Activated naive CD4-positive, alpha-beta T cell treated with anti-CD3 and anti-CD28 coated beads, Interleukin-2, amount 10 ng/mL, durations not matched to agents 7 days and 5 days (primary cell): ENCODE measurements around the gene RRBP1.
"Not testable (repeated sequence)": the region's sequence is repeated elsewhere in the genome, so short reads cannot be mapped to it uniquely, and the experiment has no call there.

Experiments
- CTCF ChIA-PET: fragments of 350-600 bp; sonication (Branson Sonifier 250); formaldehyde crosslinking; loops from one replicate; lab custom pipeline; 2021; ENCODE audit warnings: antibody characterized with exemption; lab: Charles Lee
- DNase-seq: peaks from one replicate; pipeline ENCODE4 v3.0.0-alpha.2; 2020
- H3K27ac Mint-ChIP-seq: one replicate; pipeline ENCODE4 v1.8.0; 2021; ENCODE audit warnings: mild to moderate bottlenecking, moderate library complexity, mixed read lengths
- H3K27me3 Mint-ChIP-seq: one replicate; pipeline ENCODE4 v1.8.0; 2021; ENCODE audit warnings: mild to moderate bottlenecking, mixed read lengths
- H3K36me3 Mint-ChIP-seq: one replicate; pipeline ENCODE4 v1.8.0; 2021; ENCODE audit warnings: mixed read lengths
- H3K4me1 Mint-ChIP-seq: one replicate; pipeline ENCODE4 v1.8.0; 2021; ENCODE audit warnings: mixed read lengths
- H3K4me3 Mint-ChIP-seq: one replicate; pipeline ENCODE4 v1.8.0; 2021; ENCODE audit warnings: mild to moderate bottlenecking, moderate library complexity, mixed read lengths
- H3K9me3 Mint-ChIP-seq: one replicate; pipeline ENCODE4 v1.8.0; 2021; ENCODE audit warnings: mixed read lengths

The RRBP1 gene

DNA sequence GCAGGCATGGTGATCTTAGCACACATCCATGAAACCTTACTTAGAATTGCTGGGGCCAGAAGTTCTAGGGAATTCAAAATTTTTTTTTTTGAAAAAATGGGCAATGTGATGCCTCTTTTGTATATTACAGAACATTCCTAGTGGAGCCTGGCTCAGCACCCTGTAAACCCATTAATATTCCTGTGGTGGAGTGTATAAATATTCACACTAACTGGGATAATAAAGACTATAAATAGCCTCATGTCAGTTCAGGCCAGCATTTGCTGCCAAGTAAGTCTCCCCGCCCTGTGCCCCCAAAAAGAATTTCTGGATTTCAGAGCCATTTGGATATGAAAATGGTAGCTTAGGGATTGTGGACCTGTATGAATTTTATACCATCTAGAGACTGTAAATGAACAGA, 32.6 kb upstream of the RRBP1 start:
- no peaks in the 10 kb centered on the region for H3K9me3 Mint-ChIP-seq
- no peak for DNase-seq
- CTCF ChIA-PET = interaction anchor here (1.4 kb wide), 1 partner anchor 183 kb away, joined by 3 read pairs; no protein-coding TSS in a partner anchor
- no peak overlapping the region for H3K4me3 Mint-ChIP-seq
- H3K27me3 Mint-ChIP-seq = peaks cover 16% of the 10 kb centered on the region
- no peak overlapping the region for H3K27ac Mint-ChIP-seq
- no peaks in the 10 kb centered on the region for H3K4me1 Mint-ChIP-seq
- no peaks in the 10 kb centered on the region for H3K36me3 Mint-ChIP-seq

DNA sequence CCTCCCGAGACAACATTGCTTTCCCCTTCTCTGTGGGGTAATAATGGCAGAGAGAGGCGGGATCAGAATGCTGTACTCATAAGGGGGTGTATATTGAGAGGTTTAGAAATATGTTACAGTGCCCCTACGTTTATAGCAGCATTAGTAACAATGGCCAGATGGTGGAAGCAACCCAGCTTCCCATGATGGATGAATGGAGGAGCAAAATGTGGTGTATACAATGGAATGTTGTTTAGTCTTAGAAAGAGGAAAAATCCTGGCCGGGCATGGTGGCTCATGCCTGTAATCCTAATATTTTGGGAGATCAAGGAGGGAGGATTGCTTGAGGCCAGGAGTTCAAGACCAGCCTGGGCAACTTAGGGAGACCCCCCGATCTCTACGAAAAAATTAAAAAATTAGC, 30.7 kb upstream of the RRBP1 start:
- Mint-ChIP-seq H3K4me3 (no peak overlapping the region), H3K27ac (no peak overlapping the region), H3K9me3 (no peaks in the 10 kb centered on the region), H3K27me3 (peaks cover 10% of the 10 kb centered on the region), H3K36me3 (no peaks in the 10 kb centered on the region), H3K4me1 (no peaks in the 10 kb centered on the region)
- CTCF ChIA-PET = no interaction called here
- no peak for DNase-seq

DNA sequence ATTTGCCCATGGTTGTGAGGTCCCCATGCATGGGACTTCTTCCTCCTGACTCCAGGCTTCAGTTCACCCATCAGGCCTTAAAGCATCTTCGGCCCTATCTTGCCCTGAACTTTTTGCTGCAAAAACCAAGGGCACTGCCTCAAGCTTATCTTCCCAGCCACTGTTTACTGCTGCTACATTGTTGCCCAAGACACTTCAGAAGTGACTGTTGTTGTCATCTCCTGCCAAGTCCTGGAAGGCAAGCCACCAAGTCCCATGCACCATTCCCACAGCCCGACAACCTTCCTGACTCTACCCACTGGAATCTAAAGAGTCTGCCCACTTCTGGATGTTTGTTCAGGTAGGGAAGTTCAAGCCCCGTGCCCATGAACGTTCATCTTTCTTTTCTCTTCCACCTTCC, 30.2 kb upstream of the RRBP1 start:
- no peak for DNase-seq
- H3K27ac Mint-ChIP-seq = no peak overlapping the region
- peaks cover 10% of the 10 kb centered on the region for H3K27me3 Mint-ChIP-seq
- H3K4me1 Mint-ChIP-seq = no peaks in the 10 kb centered on the region
- H3K9me3 Mint-ChIP-seq = no peaks in the 10 kb centered on the region
- H3K36me3 Mint-ChIP-seq = no peaks in the 10 kb centered on the region
- no peak overlapping the region for H3K4me3 Mint-ChIP-seq
- CTCF ChIA-PET = no interaction called here

DNA sequence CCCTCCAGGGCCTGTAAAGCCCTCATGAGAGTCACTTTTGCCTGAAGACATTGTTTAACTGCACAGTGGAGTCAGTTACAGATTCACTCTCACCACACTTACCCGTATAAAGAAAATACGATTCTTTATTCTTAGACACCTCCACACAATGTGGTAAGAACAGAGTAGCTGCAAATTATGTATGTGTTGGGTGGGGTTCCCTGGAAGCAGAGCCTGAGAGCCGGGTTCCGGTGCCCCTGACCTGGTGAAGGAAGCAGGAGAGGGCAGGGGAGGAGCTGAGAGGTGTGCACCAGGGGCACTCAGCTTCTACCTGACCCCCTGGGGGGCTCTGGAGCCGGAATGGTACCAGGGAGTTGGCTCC, 29.2 kb upstream of the RRBP1 start:
- CTCF ChIA-PET = no interaction called here
- H3K4me3 Mint-ChIP-seq = no peak overlapping the region
- H3K27me3 Mint-ChIP-seq = peaks cover under 1% of the 10 kb centered on the region
- no peak overlapping the region for H3K27ac Mint-ChIP-seq
- no peaks in the 10 kb centered on the region for H3K4me1 Mint-ChIP-seq
- DNase-seq = no peak
- H3K9me3 Mint-ChIP-seq = no peaks in the 10 kb centered on the region
- no peaks in the 10 kb centered on the region for H3K36me3 Mint-ChIP-seq

DNA sequence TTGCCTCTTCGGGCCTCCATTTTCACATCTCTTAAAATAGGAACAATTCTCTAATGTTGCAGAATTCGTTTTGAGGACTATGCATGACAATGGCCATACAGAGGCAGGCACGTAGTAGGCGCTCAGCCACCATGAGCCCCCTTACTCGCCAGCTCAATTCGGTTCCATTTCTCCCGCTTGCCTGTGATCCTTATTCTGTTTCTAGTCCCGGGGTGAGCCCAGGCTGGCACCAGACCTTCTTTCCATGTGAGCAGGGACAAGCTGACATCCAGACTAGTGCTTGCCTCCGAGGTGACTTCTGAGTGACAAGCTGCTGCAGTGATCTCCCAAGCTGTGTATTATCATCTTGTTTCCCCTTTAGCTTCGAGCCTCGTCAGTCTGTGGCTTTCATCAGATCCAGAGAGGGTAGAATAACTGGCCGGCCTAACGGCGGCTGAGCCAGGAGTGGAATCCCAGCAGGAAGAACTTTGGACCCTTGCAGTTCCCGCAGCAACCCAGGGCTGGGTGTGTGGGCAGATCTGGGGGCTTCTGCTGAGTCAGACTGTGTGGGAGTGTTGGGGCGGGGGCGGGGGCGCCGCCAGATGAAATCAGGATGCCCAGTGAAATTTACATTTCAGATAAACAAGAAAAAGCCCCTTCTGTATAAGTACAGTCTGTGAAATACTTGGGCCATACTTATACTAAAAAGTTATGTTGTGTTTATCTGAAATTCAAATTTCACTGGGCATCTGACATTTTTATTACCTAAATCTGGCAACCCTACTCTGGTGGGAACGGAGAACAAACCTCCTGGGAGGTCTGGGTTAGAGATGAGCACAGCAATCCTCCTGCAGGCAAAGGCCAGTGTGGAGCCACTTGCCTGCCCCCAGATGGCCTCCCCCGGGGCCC, 28.6 kb upstream of the RRBP1 start:
- H3K27ac Mint-ChIP-seq = no peak overlapping the region
- CTCF ChIA-PET = interaction anchor here (1.2 kb wide), 1 partner anchor 207 kb away, joined by 3 read pairs; no protein-coding TSS in a partner anchor
- no peaks in the 10 kb centered on the region for H3K36me3 Mint-ChIP-seq
- no peaks in the 10 kb centered on the region for H3K4me1 Mint-ChIP-seq
- H3K27me3 Mint-ChIP-seq = no peaks in the 10 kb centered on the region
- no peak overlapping the region for H3K4me3 Mint-ChIP-seq
- no peak for DNase-seq
- no peaks in the 10 kb centered on the region for H3K9me3 Mint-ChIP-seq

DNA sequence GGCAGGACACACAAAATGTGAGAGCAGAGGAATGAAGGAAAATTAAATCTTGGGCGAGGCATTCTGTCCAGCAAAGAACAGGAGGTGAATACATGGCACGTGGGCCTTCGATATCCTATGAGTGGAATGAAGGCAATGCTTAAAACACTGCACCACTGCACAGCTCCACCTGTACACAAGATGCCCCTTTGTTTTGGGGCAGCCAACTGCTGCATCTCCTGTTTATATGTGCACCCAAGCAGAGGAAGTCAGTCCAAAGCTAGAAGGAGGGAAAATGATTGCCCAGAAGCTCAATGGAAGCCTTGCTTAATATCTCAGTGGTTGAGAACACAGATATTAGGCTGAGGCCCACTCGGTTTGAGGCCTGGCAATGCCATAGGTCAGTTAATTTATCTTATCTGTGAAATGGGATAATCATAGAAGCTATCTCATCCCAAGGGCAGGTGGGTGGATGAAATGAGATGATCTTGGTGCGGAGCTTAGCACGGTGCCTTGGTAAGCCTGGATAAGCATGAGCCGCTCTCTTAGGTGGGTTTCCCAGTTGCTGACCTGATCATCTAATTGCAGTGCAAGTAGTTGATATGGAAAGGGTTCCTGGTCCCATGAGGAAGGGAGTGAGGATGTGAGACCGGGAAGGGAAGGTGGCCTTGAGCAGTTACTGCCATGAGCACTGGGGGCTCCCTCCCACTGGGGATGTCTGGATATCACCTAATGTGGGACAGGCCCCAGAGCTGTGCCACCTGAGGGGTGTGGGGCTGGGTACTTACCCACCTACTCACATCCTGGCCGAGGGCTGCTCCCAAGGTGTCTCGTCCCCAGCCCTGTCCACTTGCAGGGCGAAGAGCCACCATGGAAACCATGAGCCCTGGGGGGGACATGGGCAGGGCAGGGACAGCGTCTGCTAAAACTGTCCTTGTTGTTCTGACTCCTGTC, 27.6 kb upstream of the RRBP1 start:
- Mint-ChIP-seq H3K36me3 (no peaks in the 10 kb centered on the region), H3K4me1 (no peaks in the 10 kb centered on the region), H3K4me3 (no peak overlapping the region), H3K27ac (no peak overlapping the region), H3K27me3 (no peaks in the 10 kb centered on the region), H3K9me3 (no peaks in the 10 kb centered on the region)
- DNase-seq = no peak
- CTCF ChIA-PET = interaction anchor here (1.2 kb wide), 1 partner anchor 206 kb away, joined by 3 read pairs; no protein-coding TSS in a partner anchor

DNA sequence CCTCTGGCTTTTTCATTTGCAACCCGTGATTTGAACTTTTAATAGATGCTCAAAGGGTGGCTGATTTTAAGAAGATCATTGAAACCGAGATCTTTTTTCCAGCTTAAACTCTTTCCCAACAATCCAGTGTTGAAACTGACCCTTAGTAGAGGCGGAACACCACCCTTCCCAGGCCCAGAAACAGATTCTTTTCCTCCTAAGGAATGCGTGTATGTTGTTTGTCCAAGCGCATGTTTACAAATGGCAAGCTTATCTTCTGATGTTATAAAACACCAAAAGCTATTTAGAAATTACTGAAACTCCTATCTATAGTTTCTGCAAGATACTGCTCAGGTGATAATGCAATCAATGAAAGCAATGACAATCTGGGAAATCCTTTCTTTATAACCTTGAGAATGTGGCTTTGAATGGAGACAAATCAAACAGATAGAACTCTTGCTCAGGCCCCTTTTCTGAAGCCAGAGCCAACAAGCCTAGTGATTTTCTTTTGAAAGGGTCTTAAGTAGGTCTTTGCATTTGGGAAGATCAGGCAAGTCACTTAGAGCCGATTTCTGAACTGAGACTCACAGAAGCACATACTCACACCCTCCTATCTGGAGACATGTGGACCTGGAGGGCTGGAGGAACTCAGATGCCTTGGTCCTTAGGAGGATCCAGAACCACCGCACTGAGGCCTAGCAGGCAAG, 26.8 kb upstream of the RRBP1 start:
- Mint-ChIP-seq H3K4me3 (no peak overlapping the region), H3K36me3 (no peaks in the 10 kb centered on the region), H3K27me3 (no peaks in the 10 kb centered on the region), H3K27ac (no peak overlapping the region), H3K4me1 (no peaks in the 10 kb centered on the region), H3K9me3 (no peaks in the 10 kb centered on the region)
- no peak for DNase-seq
- CTCF ChIA-PET = interaction anchor here (1.2 kb wide), 1 partner anchor 205 kb away, joined by 3 read pairs; no protein-coding TSS in a partner anchor

DNA sequence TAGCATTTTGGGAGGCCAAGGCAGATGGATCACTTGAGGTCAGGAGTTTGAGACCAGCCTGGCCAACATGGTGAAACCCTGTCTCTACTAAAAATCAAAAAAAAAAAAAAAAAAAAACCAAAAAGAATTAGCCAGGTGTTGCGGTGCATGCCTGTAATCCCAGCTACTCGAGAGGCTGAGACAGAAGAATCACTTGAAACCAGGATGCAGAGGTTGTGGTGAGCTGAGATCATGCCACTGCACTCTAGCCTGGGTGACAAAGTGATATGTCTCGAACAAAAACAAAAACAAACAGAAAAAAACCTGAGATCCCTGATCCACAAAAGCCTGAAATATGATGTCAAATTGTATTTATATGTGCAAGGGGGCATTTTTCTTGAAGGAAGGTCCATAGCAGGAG, 25.9 kb upstream of the RRBP1 start:
- H3K36me3 Mint-ChIP-seq, H3K9me3 Mint-ChIP-seq, H3K27me3 Mint-ChIP-seq, H3K4me1 Mint-ChIP-seq, DNase-seq, CTCF ChIA-PET, H3K27ac Mint-ChIP-seq, H3K4me3 Mint-ChIP-seq: not testable (repeated sequence)

DNA sequence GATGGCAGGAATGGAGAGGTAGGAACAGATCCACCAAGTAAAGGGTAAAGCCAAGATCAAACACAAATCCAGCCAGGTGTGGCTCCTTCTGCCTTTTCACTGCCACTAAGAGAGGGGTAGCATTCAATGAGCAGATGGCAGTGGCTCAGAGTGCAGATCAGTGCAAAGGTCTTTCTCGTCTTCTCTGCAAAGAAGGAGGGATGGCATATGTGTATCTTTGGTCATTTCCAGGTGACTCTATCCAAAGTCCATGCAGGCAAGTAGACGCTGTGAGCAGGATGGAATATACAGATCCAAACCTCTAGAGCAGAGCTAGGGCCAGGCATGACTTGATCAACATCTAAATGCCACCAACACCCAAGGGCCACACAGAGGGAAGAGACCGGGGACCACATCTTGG, 24.6 kb upstream of the RRBP1 start:
- Mint-ChIP-seq H3K36me3 (no peaks in the 10 kb centered on the region), H3K4me3 (no peak overlapping the region), H3K27me3 (peaks cover 4% of the 10 kb centered on the region), H3K9me3 (no peaks in the 10 kb centered on the region), H3K27ac (no peak overlapping the region), H3K4me1 (no peaks in the 10 kb centered on the region)
- CTCF ChIA-PET = no interaction called here
- DNase-seq = no peak

DNA sequence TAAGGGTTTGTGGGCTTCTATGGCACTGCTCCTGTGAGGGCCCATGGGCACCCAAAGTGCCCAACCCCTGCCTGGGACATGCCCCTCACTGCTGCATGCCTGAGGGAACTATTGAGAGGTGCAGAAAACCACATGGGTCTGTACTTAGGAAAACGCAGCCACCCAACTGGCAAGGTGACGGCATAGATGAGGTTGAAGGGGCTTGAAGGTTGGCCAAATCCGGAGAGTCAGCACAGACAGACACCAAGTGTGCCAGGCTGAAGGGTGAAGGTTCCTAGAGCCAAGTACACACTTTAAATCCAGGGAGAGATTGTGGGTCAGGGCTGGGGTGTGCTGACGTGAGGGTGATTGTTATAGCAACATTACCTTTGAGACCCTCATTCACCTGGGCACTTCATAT, 23.9 kb upstream of the RRBP1 start:
- H3K36me3 Mint-ChIP-seq = no peaks in the 10 kb centered on the region
- CTCF ChIA-PET = no interaction called here
- H3K4me3 Mint-ChIP-seq = no peak overlapping the region
- DNase-seq = no peak
- no peaks in the 10 kb centered on the region for H3K9me3 Mint-ChIP-seq
- H3K27ac Mint-ChIP-seq = no peak overlapping the region
- peaks cover 4% of the 10 kb centered on the region for H3K27me3 Mint-ChIP-seq
- no peaks in the 10 kb centered on the region for H3K4me1 Mint-ChIP-seq

DNA sequence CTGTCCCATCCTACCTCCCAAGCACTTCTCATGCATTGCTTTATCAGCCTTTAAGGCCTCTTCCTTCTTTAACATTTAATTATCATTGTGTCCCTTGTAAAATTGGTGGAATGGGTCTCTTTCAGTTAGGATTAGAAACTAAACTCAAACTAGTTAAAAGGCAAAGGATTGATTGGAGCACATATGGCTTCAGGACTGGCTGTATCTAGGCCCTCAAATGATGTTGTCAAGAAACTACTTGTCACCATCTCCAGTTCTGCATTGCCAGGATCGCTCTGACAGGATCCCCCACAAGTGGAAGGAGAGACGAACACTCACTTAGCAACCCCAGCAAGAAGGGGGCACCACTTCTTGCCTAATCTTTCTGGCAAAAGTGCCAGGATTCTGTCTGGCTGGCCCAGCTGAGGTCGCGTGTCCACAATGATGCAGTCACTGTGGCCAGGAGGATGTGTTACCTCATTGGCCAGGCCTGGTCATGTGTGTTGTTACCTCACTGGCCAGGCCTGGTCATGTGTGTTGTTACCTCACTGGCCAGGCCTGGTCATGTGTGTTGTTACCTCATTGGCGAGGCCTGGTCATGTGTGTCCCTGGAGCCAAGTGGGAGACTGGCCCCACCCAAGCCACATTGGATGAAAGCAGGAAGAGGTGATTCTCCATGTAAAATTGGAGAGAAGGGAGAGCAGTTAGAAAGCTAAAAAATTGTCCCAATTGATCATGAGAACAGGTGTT, 22.7 kb upstream of the RRBP1 start:
- Mint-ChIP-seq H3K9me3 (no peaks in the 10 kb centered on the region), H3K4me3 (no peak overlapping the region), H3K36me3 (no peaks in the 10 kb centered on the region), H3K27ac (no peak overlapping the region), H3K4me1 (no peaks in the 10 kb centered on the region), H3K27me3 (peaks cover 4% of the 10 kb centered on the region)
- no peak for DNase-seq
- CTCF ChIA-PET = no interaction called here

DNA sequence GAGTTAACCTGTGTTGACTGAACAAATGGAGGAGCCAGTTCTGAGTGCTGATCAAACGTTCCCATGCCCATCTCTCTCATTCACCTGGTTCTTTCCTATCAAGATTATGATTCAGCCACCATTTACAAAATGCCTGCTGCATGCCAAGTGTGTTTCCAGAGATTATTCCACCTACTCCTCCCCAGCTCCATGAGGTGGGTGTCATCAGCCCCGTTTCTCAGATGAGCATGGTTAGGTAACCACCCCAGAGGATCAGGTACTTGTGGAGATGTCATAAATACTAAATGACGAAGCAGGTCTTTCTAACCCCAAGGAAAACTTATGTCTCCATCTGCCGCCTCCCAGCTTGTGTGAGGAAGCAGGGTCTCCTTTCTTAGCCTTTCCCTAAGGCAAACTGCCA, 19.8 kb upstream of the RRBP1 start:
- Mint-ChIP-seq H3K27me3 (peaks cover 4% of the 10 kb centered on the region), H3K4me1 (no peaks in the 10 kb centered on the region), H3K4me3 (no peak overlapping the region), H3K9me3 (peaks cover under 1% of the 10 kb centered on the region), H3K27ac (no peak overlapping the region), H3K36me3 (no peaks in the 10 kb centered on the region)
- no peak for DNase-seq
- CTCF ChIA-PET = interaction anchor here (0.8 kb wide), 1 partner anchor 11 kb away, joined by 3 read pairs; no protein-coding TSS in a partner anchor

DNA sequence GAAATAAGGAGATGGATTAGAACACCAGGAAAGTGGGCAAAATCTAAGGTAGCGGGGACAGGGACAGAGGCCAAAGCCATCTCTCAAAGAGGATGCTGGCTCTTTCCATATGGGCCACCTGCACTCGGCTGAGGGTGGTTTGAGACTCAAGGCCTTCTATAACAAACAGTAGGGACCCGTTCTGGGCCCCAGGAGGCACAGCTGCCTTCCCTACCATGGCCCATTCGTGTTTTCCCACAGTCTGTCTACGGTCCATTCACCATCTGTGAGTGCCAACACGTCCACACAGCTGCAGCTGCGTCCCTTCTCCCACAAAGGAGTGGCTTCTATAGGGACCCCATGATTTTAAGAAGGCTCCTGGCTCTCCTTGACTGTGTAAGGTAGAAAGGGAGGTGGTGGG, 18.6 kb upstream of the RRBP1 start:
- no peak for DNase-seq
- Mint-ChIP-seq H3K4me3 (no peak overlapping the region), H3K9me3 (peaks cover 3% of the 10 kb centered on the region), H3K36me3 (no peaks in the 10 kb centered on the region), H3K4me1 (no peaks in the 10 kb centered on the region), H3K27ac (no peak overlapping the region), H3K27me3 (peaks cover 4% of the 10 kb centered on the region)
- CTCF ChIA-PET = interaction anchor here (0.6 kb wide), 1 partner anchor 18 kb away, joined by 3 read pairs; no protein-coding TSS in a partner anchor
